Liver (tissue), 9 donors: ENCODE measurements around the gene DTYMK. TPM values are rescaled to one million over a fixed set of nuclear protein-coding genes. Genes with fewer than 3 reads are reported as not detected.

Source experiments
- DNase-seq: peaks from one replicate; pipeline ENCODE4 v3.0.0-alpha.2; 2017; ENCODE audit warnings: low spot score
- H3K27ac ChIP-seq, 2 donors: one replicate each; pipeline ENCODE4 v1.7.0; 2013; ENCODE audit warnings: inconsistent platforms in 2 of 2, low read length in 2 of 2, control low read depth in 1 of 2, low read depth in 1 of 2, mild to moderate bottlenecking in 1 of 2
- H3K27me3 ChIP-seq, 4 donors: one replicate each; pipeline versions ENCODE4 v1.6.1 to v1.7.0; 2013; ENCODE audit warnings: low read length in 3 of 4, inconsistent platforms in 1 of 4, mild to moderate bottlenecking in 1 of 4, moderate library complexity in 1 of 4; ENCODE audit not compliant: control insufficient read depth in 4 of 4, insufficient read depth in 4 of 4
- H3K36me3 ChIP-seq, 4 donors: one replicate each; pipeline versions ENCODE4 v1.6.1 to v1.7.0; 2013; ENCODE audit warnings: low read length in 3 of 4, mild to moderate bottlenecking in 3 of 4, low read depth in 1 of 4, moderate library complexity in 1 of 4; ENCODE audit not compliant: control insufficient read depth in 4 of 4, insufficient read depth in 3 of 4
- H3K4me1 ChIP-seq, 4 donors: one replicate each; pipeline versions ENCODE4 v1.6.1 to v1.7.0; 2013; ENCODE audit warnings: low read length in 3 of 4, mild to moderate bottlenecking in 3 of 4, moderate library complexity in 1 of 4; ENCODE audit not compliant: control insufficient read depth in 4 of 4, insufficient read depth in 4 of 4
- H3K4me3 ChIP-seq, 3 donors: one replicate each; pipeline versions ENCODE4 v1.6.1 to v1.7.0; 2013; ENCODE audit warnings: low read length in 3 of 3, control low read depth in 1 of 3, low read depth in 1 of 3, mild to moderate bottlenecking in 1 of 3
- H3K9ac ChIP-seq, 2 donors: one replicate each; pipeline ENCODE4 v1.7.0; 2013; ENCODE audit warnings: low read length in 2 of 2, mild to moderate bottlenecking in 2 of 2, moderate library complexity in 2 of 2, control low read depth in 1 of 2, low read depth in 1 of 2
- H3K9me3 ChIP-seq, 4 donors: one replicate each; pipeline versions ENCODE4 v1.6.1 to v1.7.0; 2013; ENCODE audit warnings: low read length in 3 of 4; ENCODE audit not compliant: control insufficient read depth in 4 of 4
- EGR1 ChIP-seq, 2 donors: IDR thresholded peaks; 2 replicates each; pipeline ENCODE4 v1.6.1; 2016 to 2018; ENCODE audit warnings: antibody characterized with exemption in 2 of 2, low read depth in 2 of 2
- FOXA1 ChIP-seq: IDR thresholded peaks from 2 replicates; pipeline ENCODE4 v1.6.1; 2016; ENCODE audit warnings: antibody characterized with exemption
- FOXA2 ChIP-seq: IDR thresholded peaks from 2 replicates; pipeline ENCODE4 v1.6.1; 2016; ENCODE audit warnings: antibody characterized with exemption
- GABPA ChIP-seq, 2 donors: IDR thresholded peaks in 1 of 2; conservative IDR thresholded peaks in 1 of 2; 2 replicates each; pipeline ENCODE4 v1.6.1; 2016; ENCODE audit warnings: antibody characterized with exemption in 2 of 2, mild to moderate bottlenecking in 1 of 2, moderate library complexity in 1 of 2
- HNF4A ChIP-seq, 2 donors: conservative IDR thresholded peaks; 2 replicates each; pipeline ENCODE4 v1.6.1; 2016; ENCODE audit warnings: antibody characterized with exemption in 2 of 2, mild to moderate bottlenecking in 2 of 2
- HNF4G ChIP-seq: IDR thresholded peaks from 2 replicates; pipeline ENCODE4 v1.6.1; 2016; ENCODE audit warnings: antibody characterized with exemption
- JUND ChIP-seq, 2 donors: IDR thresholded peaks; 2 replicates each; pipeline ENCODE4 v1.6.1; 2016; ENCODE audit warnings: antibody characterized with exemption in 2 of 2
- NR2F2 ChIP-seq: IDR thresholded peaks from 2 replicates; pipeline ENCODE4 v1.6.1; 2016; ENCODE audit warnings: antibody characterized with exemption
- RXRA ChIP-seq, 2 donors: IDR thresholded peaks; 2 replicates each; pipeline ENCODE4 v1.6.1; 2017 to 2018; ENCODE audit warnings: antibody characterized with exemption in 2 of 2, mild to moderate bottlenecking in 1 of 2
- SP1 ChIP-seq: IDR thresholded peaks from 2 replicates; pipeline ENCODE4 v1.6.1; 2018; ENCODE audit warnings: antibody characterized with exemption, mild to moderate bottlenecking
- TAF1 ChIP-seq: conservative IDR thresholded peaks from 2 replicates; pipeline ENCODE4 v1.6.1; 2016; ENCODE audit warnings: antibody characterized with exemption, mild to moderate bottlenecking
- YY1 ChIP-seq: IDR thresholded peaks from 2 replicates; pipeline ENCODE4 v1.6.1; 2016; ENCODE audit warnings: antibody characterized with exemption, mild to moderate bottlenecking
- WGBS: extraction: QIAGEN DNeasy Blood & Tissue Kit; methylation state at CpG from one replicate; pipeline ENCODE4 v1.1.7; 2013; 5-methylcytosine and 5-hydroxymethylcytosine counted together
- polyA plus RNA-seq, 2 donors: library from polyadenylated mRNA; stranded (reverse) in 1 of 2; unstranded in 1 of 2; fragments of 200-250 nt in 1 of 2; fragments of >200 nt in 1 of 2; fragmentation: Nextera tagmentation in 1 of 2; extraction: Ambion mirVana in 1 of 2; gene quantifications; one replicate each; pipeline versions ENCODE4 v1.2.1 to v1.2.3, GENCODE V29; 2013 to 2015
- total RNA-seq, 2 donors: library from RNA; depleted of rRNA; stranded (reverse); fragments of >200 nt; gene quantifications; one replicate each; pipeline ENCODE4 v1.2.3, GENCODE V29; 2014
- TF ChIP-seq, protein P1 (sequence below): IDR thresholded peaks from 2 replicates; pipeline ENCODE4 v1.6.1; 2016; ENCODE audit warnings: antibody characterized with exemption
- TF ChIP-seq, protein P2 (sequence below): IDR thresholded peaks from 2 replicates; pipeline ENCODE4 v1.6.1; 2016; ENCODE audit warnings: antibody characterized with exemption, mild to moderate bottlenecking
- TF ChIP-seq, protein P3 (sequence below): IDR thresholded peaks from 2 replicates; pipeline ENCODE4 v1.6.1; 2016; ENCODE audit warnings: antibody characterized with exemption
- TF ChIP-seq, protein P4 (sequence below): fragments of 150-350 bp; IDR thresholded peaks from 2 replicates; pipeline ENCODE4 v1.5.1; 2017; ENCODE audit warnings: improper control_type of control experiment, low read depth, low read length; ENCODE audit not compliant: missing input control
- TF ChIP-seq, protein P5 (sequence below): IDR thresholded peaks from 2 replicates; pipeline ENCODE4 v1.6.1; 2016; ENCODE audit warnings: antibody characterized with exemption
- donor health status: healthy.
- donor health status: healthy.
- donor health status: healthy.
- donor health status: healthy.
- donor health status: healthy.

Gene DTYMK
- total and polyA plus RNA-seq, 4 donors, result 5.5 to 17.7 (median 14.5) TPM

DNA sequence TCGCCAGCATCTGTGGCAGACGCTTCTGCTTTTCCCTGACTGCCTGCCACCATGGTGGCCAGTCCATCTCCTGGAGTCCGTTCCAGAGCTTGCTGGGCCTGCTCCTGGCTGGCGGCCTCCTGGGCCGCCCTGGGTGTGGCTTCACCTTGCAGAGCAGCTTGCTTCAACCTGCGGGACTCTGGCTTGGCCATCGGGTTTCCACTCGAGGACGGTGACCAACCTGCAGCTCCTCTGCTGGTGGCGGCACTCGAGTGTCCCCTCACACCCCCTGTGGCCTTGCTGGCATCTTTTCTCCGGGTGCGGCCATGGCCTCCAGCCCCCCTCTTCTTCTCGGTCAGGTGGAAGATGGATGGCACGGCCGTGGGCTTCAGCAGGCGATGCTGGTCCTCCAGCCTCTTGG lies 53.1 kb downstream of the DTYMK start:
- Histone ChIP-seq H3K4me1 (peaks cover 7 to 20% (median 17%) of the 10 kb centered on the region in 4 donors), H3K27me3 (no peaks in the 10 kb centered on the region), H3K9ac (no peak overlapping the region), H3K4me3 (no peak overlapping the region), H3K27ac (no peak overlapping the region), H3K36me3 (peaks cover 8 to 24% (median 16%) of the 10 kb centered on the region in 4 donors), H3K9me3 (no peaks in the 10 kb centered on the region)
- 96% methylated on average over 17 of the region's 17 CpGs for WGBS
- DNase-seq, result no peak
- no peak for TF ChIP-seq FOXA2
- TF ChIP-seq TAF1, result no peak
- no peak for TF ChIP-seq JUND (IDR thresholded peaks at IDR 0.05)
- TF ChIP-seq, protein P1, sequence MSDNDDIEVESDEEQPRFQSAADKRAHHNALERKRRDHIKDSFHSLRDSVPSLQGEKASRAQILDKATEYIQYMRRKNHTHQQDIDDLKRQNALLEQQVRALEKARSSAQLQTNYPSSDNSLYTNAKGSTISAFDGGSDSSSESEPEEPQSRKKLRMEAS, result no peak
- no peak for TF ChIP-seq HNF4A (conservative IDR thresholded peaks at IDR 0.05)
- TF ChIP-seq, protein P2, sequence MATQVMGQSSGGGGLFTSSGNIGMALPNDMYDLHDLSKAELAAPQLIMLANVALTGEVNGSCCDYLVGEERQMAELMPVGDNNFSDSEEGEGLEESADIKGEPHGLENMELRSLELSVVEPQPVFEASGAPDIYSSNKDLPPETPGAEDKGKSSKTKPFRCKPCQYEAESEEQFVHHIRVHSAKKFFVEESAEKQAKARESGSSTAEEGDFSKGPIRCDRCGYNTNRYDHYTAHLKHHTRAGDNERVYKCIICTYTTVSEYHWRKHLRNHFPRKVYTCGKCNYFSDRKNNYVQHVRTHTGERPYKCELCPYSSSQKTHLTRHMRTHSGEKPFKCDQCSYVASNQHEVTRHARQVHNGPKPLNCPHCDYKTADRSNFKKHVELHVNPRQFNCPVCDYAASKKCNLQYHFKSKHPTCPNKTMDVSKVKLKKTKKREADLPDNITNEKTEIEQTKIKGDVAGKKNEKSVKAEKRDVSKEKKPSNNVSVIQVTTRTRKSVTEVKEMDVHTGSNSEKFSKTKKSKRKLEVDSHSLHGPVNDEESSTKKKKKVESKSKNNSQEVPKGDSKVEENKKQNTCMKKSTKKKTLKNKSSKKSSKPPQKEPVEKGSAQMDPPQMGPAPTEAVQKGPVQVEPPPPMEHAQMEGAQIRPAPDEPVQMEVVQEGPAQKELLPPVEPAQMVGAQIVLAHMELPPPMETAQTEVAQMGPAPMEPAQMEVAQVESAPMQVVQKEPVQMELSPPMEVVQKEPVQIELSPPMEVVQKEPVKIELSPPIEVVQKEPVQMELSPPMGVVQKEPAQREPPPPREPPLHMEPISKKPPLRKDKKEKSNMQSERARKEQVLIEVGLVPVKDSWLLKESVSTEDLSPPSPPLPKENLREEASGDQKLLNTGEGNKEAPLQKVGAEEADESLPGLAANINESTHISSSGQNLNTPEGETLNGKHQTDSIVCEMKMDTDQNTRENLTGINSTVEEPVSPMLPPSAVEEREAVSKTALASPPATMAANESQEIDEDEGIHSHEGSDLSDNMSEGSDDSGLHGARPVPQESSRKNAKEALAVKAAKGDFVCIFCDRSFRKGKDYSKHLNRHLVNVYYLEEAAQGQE, result no peak
- TF ChIP-seq GABPA (IDR thresholded peaks at IDR 0.05 in 1 of 2, conservative IDR thresholded peaks at IDR 0.05 in 1 of 2), result no peak
- no peak for TF ChIP-seq YY1
- no peak for TF ChIP-seq SP1
- TF ChIP-seq, protein P3, sequence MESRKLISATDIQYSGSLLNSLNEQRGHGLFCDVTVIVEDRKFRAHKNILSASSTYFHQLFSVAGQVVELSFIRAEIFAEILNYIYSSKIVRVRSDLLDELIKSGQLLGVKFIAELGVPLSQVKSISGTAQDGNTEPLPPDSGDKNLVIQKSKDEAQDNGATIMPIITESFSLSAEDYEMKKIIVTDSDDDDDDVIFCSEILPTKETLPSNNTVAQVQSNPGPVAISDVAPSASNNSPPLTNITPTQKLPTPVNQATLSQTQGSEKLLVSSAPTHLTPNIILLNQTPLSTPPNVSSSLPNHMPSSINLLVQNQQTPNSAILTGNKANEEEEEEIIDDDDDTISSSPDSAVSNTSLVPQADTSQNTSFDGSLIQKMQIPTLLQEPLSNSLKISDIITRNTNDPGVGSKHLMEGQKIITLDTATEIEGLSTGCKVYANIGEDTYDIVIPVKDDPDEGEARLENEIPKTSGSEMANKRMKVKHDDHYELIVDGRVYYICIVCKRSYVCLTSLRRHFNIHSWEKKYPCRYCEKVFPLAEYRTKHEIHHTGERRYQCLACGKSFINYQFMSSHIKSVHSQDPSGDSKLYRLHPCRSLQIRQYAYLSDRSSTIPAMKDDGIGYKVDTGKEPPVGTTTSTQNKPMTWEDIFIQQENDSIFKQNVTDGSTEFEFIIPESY, result no peak

DNA sequence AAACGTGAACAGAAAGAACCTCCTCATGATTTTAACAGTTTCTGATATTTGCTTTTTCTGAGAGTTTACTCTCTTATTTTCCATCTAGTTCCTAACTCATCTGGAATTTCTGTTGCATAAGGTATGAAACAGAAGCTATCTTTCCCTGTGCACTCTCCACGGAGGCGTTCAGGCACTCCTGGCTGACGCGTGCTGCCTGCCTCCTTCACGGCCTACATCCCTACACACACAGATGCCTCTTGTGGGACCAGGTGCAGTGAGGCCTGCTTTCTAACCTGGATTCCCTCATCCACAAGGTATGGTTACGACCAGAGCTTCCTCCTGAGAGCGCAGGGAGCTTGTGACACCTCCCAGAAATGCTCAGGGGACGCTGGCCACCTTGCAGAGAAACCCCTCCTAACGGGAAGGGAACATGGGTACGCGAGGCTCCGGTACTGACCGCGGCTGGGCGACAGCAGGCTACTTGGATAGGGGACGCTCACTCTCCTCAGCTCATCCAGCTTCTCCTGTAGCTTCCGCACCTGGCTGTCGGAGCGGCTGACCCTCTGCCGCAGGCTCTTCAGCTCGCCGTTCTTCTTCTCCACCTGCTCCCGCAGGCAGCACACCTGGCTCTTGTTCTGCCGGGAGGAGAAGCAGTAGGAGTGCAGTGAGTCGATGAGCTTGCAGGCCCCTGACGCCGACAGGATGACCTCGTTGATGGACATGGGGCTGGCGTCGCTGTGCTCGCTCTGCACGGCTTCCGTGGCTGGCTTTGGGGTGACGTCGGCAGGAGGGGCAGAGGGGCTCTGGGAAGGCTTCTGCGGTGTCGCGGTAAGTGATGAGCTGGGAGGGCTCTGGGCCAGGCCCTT lies 53.9 kb downstream of the DTYMK start:
- H3K36me3 ChIP-seq, result peaks cover 11 to 27% (median 16%) of the 10 kb centered on the region in 4 donors
- DNase-seq, result no peak
- WGBS, result 97% methylated on average over 39 of the region's 39 CpGs
- H3K4me1 ChIP-seq, result peaks cover 7 to 14% (median 11%) of the 10 kb centered on the region in 4 donors
- H3K4me3 ChIP-seq, result no peak overlapping the region
- no peaks in the 10 kb centered on the region for H3K27me3 ChIP-seq
- H3K27ac ChIP-seq, result no peak overlapping the region
- no peaks in the 10 kb centered on the region for H3K9me3 ChIP-seq
- H3K9ac ChIP-seq, result no peak overlapping the region
- TF ChIP-seq JUND (IDR thresholded peaks at IDR 0.05) (no peak), GABPA (IDR thresholded peaks at IDR 0.05 in 1 of 2, conservative IDR thresholded peaks at IDR 0.05 in 1 of 2) (no peak), FOXA2 (no peak), RXRA (IDR thresholded peaks at IDR 0.05) (no peak), NR2F2 (no peak), HNF4A (conservative IDR thresholded peaks at IDR 0.05) (no peak), SP1 (no peak), EGR1 (IDR thresholded peaks at IDR 0.05; ENCODE audit: low read depth in 2 of 2) (no peak), YY1 (no peak), FOXA1 (no peak), HNF4G (no peak)
- TF ChIP-seq, protein P1, result no peak
- TF ChIP-seq, protein P4, sequence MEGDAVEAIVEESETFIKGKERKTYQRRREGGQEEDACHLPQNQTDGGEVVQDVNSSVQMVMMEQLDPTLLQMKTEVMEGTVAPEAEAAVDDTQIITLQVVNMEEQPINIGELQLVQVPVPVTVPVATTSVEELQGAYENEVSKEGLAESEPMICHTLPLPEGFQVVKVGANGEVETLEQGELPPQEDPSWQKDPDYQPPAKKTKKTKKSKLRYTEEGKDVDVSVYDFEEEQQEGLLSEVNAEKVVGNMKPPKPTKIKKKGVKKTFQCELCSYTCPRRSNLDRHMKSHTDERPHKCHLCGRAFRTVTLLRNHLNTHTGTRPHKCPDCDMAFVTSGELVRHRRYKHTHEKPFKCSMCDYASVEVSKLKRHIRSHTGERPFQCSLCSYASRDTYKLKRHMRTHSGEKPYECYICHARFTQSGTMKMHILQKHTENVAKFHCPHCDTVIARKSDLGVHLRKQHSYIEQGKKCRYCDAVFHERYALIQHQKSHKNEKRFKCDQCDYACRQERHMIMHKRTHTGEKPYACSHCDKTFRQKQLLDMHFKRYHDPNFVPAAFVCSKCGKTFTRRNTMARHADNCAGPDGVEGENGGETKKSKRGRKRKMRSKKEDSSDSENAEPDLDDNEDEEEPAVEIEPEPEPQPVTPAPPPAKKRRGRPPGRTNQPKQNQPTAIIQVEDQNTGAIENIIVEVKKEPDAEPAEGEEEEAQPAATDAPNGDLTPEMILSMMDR, result no peak
- TF ChIP-seq, protein P3, result no peak
- TF ChIP-seq, protein P5, sequence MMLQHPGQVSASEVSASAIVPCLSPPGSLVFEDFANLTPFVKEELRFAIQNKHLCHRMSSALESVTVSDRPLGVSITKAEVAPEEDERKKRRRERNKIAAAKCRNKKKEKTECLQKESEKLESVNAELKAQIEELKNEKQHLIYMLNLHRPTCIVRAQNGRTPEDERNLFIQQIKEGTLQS, result no peak
